ENCODE data around the gene ANO4. TPM values are rescaled to one million over a fixed set of nuclear protein-coding genes. Genes with fewer than 3 reads are reported as not detected.

Gene ANO4
- polyA plus RNA-seq, 1 donor, result 3.4 TPM

DNA sequence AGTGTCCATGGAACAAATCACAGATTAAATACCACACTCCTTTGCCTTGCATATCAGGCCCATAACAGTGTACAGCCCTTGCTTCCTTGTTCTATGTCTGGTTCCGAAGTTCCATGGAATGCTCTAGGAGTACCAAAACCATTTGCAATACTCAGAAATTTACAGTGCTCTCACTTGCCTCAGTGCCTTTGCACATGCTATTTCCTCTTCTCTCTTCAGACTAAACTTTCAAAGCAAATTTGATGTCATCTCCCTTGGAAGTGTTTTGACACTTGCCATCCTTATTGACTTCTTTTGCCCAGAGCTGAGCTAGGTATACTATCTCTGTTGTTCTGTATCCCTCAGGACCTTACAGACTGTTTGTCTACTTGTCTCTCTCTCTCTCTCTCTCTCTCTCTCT lies 6.1 kb downstream of the ANO4 start:
- Histone ChIP-seq H3K27ac (ENCODE audit: low read length) (no peak overlapping the region), H3K27me3 (ENCODE audit: control insufficient read depth, insufficient read depth, low read length) (peaks cover 2% of the 10 kb centered on the region), H3K9me3 (ENCODE audit: control insufficient read depth, low read depth, low read length) (no peaks in the 10 kb centered on the region), H3K4me1 (ENCODE audit: control insufficient read depth, insufficient read depth, low read length) (no peaks in the 10 kb centered on the region), H3K4me3 (ENCODE audit: low read length) (no peak overlapping the region), H3K36me3 (ENCODE audit: control insufficient read depth, insufficient read depth, low read length) (no peaks in the 10 kb centered on the region)
- DNase-seq, result no peak
- 100% methylated on average over 1 of the region's 1 CpG for WGBS (ENCODE audit: insufficient coverage, low lambda C conversion rate)

DNA sequence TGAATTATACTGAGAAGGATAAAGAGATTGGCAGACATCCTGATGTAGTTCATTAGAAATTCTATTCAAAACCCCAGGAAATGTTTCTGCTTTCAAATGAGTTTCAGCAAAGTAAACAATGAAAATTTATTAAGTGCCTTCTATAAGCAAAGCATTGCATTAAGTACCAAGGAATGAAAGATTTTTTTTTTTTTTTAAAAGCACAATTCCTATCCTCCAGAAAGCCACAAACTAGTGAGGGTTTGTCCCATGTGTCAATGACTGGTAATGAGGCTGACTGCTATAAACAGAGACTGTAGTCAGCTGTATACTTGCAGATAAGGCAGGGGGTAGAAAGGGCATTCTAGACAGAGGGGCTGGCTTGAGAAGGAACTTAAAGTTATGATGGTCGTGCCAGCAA lies 6.7 kb downstream of the ANO4 start:
- Histone ChIP-seq H3K4me1 (ENCODE audit: control insufficient read depth, insufficient read depth, low read length) (no peaks in the 10 kb centered on the region), H3K36me3 (ENCODE audit: control insufficient read depth, insufficient read depth, low read length) (no peaks in the 10 kb centered on the region), H3K9me3 (ENCODE audit: control insufficient read depth, low read depth, low read length) (no peaks in the 10 kb centered on the region), H3K4me3 (ENCODE audit: low read length) (no peak overlapping the region), H3K27ac (ENCODE audit: low read length) (no peak overlapping the region), H3K27me3 (ENCODE audit: control insufficient read depth, insufficient read depth, low read length) (no peaks in the 10 kb centered on the region)
- no peak for DNase-seq
- WGBS (ENCODE audit: insufficient coverage, low lambda C conversion rate), result 11% methylated on average over 1 of the region's 1 CpG

DNA sequence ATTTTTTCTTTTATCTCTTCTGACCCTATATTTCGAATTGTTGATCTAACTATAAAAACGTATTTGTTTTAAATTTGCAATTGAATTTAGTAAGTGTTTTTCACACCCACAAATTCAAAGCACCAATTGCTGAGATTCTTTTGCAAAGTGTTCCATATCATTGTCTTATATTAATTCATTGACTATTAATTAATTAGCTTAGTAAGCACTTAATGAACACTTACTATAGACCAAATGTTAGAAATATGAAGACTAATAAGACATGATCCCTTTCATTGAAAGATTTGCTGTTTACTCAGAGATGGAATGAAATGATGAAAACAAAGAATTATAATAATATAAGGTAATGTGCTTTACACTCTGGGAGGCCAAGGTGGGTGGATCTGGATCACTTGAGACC lies 14.2 kb downstream of the ANO4 start:
- Histone ChIP-seq H3K27ac (ENCODE audit: low read length) (no peak overlapping the region), H3K9me3 (ENCODE audit: control insufficient read depth, low read depth, low read length) (no peaks in the 10 kb centered on the region), H3K27me3 (ENCODE audit: control insufficient read depth, insufficient read depth, low read length) (no peaks in the 10 kb centered on the region), H3K4me3 (ENCODE audit: low read length) (no peak overlapping the region), H3K4me1 (ENCODE audit: control insufficient read depth, insufficient read depth, low read length) (no peaks in the 10 kb centered on the region), H3K36me3 (ENCODE audit: control insufficient read depth, insufficient read depth, low read length) (no peaks in the 10 kb centered on the region)
- WGBS (ENCODE audit: insufficient coverage, low lambda C conversion rate), result 86% methylated on average over 1 of the region's 2 CpGs
- DNase-seq, result no peak

DNA sequence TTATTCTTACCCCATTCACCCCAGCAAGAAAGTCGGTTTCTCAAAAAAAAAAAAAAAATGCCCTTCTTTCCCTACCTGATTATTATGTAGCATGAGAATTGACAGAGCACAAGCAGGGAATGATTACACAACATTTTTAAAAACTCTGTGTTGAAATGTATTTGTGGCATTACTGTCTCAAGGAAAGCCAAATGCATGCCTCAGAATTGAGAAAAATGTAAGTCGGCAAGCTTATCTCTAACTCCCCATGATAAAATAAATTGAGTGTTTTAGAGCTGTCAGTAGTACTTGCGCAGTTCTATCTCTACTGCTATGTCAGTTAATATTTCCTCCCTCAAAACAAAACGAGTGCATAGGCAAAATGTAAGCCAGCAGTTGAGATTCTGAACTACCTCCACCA lies 25.7 kb downstream of the ANO4 start:
- no peak overlapping the region for H3K4me3 ChIP-seq (ENCODE audit: low read length)
- no peaks in the 10 kb centered on the region for H3K27me3 ChIP-seq (ENCODE audit: control insufficient read depth, insufficient read depth, low read length)
- no peak for DNase-seq
- 100% methylated on average over 1 of the region's 4 CpGs for WGBS (ENCODE audit: insufficient coverage, low lambda C conversion rate)
- no peak overlapping the region for H3K27ac ChIP-seq (ENCODE audit: low read length)
- no peaks in the 10 kb centered on the region for H3K9me3 ChIP-seq (ENCODE audit: control insufficient read depth, low read depth, low read length)
- no peaks in the 10 kb centered on the region for H3K36me3 ChIP-seq (ENCODE audit: control insufficient read depth, insufficient read depth, low read length)
- no peaks in the 10 kb centered on the region for H3K4me1 ChIP-seq (ENCODE audit: control insufficient read depth, insufficient read depth, low read length)

DNA sequence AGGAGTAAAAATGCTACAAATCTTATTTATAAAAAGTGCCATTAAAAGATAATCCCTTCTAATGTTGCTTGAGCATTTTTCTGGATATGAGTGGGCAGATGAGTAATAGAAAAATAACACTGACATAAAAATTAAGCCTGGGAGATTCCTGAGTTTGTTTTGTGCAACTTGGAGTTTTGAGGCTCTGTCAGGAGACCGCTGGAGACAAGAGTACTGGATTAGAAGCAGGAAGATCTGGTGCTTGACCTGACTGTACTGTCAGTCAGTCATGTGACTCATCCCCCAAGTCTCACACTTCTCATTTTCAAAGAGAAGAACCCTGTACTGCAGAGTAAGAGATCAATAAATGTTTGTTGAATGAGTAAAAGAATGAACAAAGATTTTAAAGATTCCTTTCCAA lies 29.4 kb downstream of the ANO4 start:
- H3K9me3 ChIP-seq (ENCODE audit: control insufficient read depth, low read depth, low read length), result no peaks in the 10 kb centered on the region
- no peak overlapping the region for H3K27ac ChIP-seq (ENCODE audit: low read length)
- no peak for DNase-seq
- no peaks in the 10 kb centered on the region for H3K4me1 ChIP-seq (ENCODE audit: control insufficient read depth, insufficient read depth, low read length)
- H3K36me3 ChIP-seq (ENCODE audit: control insufficient read depth, insufficient read depth, low read length), result no peaks in the 10 kb centered on the region
- H3K27me3 ChIP-seq (ENCODE audit: control insufficient read depth, insufficient read depth, low read length), result no peaks in the 10 kb centered on the region
- WGBS (ENCODE audit: insufficient coverage, low lambda C conversion rate), result no CpG with 5 or more reads among the region's 1 CpG
- H3K4me3 ChIP-seq (ENCODE audit: low read length), result no peak overlapping the region

DNA sequence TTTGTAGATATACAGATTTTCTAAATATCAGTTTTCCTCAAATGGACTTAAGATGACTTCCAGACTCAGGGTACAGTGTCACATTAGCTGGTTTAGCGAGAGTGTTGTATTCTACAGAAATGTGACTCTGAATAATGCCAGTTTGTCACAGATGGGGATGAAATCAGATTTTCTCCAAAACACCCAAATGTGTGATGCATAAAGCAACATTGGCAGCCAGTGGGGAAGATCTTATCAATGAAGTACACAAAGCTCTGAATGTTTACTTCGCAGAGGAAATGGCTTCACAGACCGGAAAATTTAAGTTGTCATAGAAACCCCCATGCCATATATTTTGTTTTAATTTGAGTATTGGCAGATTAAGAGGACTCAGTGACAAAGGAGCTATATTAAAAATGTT lies 29.9 kb downstream of the ANO4 start:
- WGBS (ENCODE audit: insufficient coverage, low lambda C conversion rate), result 25% methylated on average over 2 of the region's 3 CpGs
- Histone ChIP-seq H3K4me3 (ENCODE audit: low read length) (no peak overlapping the region), H3K36me3 (ENCODE audit: control insufficient read depth, insufficient read depth, low read length) (no peaks in the 10 kb centered on the region)

DNA sequence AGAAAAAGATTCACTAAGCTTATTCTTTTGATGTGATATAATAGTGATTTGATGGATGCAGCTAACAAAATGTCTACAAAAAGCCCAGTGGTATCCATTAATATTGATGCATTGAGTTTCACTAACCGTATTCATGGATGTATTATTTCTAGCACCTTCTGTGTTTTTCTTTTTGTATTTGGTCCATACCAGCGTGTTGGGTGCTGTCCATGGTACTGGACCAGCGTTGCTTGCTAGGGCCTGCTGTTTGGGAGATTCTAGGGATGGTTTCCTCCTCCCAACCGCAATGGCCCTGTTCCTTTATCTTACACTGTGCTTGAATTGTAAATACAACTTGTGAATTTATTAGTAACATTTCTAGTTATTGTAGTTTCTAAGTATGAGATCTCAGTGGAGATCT lies 31.7 kb downstream of the ANO4 start:
- Histone ChIP-seq H3K9me3 (ENCODE audit: control insufficient read depth, low read depth, low read length) (no peaks in the 10 kb centered on the region), H3K36me3 (ENCODE audit: control insufficient read depth, insufficient read depth, low read length) (no peaks in the 10 kb centered on the region), H3K27me3 (ENCODE audit: control insufficient read depth, insufficient read depth, low read length) (no peaks in the 10 kb centered on the region), H3K4me3 (ENCODE audit: low read length) (no peak overlapping the region), H3K4me1 (ENCODE audit: control insufficient read depth, insufficient read depth, low read length) (no peaks in the 10 kb centered on the region), H3K27ac (ENCODE audit: low read length) (no peak overlapping the region)
- WGBS (ENCODE audit: insufficient coverage, low lambda C conversion rate), result no CpG with 5 or more reads among the region's 4 CpGs
- peak; percentile 5 to 22 for DNase-seq

More for the DNA sequence above, 29.9 kb downstream of the ANO4 start:
- no peaks in the 10 kb centered on the region for H3K27me3 ChIP-seq (ENCODE audit: control insufficient read depth, insufficient read depth, low read length)
- no peaks in the 10 kb centered on the region for H3K9me3 ChIP-seq (ENCODE audit: control insufficient read depth, low read depth, low read length)
- no peak for DNase-seq
- H3K4me1 ChIP-seq (ENCODE audit: control insufficient read depth, insufficient read depth, low read length), result no peaks in the 10 kb centered on the region
- no peak overlapping the region for H3K27ac ChIP-seq (ENCODE audit: low read length)

DNA sequence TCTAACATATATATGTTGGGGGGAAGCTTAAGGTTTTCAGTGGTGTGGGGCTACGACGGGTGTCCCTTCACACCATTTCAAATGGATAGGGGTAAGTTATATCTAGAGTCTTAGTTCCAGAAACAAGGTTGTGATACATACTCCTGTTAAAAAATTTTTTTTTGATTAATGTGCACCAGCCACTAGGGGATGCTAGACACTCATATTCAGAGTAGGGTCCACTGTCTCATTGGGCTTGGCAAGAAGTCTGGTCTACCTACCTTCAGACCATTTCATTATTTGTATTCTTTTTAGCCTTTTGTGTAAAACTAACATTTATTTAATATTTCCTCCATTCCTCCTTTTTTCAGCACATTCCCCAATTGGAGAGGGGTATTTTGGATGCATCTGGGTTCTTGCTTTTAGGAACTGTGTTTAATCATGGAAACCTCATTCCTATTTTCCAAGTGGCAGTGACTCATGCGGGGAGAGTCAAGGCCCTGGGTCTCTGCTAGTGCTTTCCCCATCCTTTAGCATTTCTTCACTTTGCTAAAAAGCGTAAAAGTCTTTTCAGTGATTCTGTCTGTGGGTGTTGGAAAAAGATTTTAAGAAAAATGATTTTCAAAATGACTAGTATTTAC lies 33.4 kb downstream of the ANO4 start:
- H3K9me3 ChIP-seq (ENCODE audit: control insufficient read depth, low read depth, low read length), result no peaks in the 10 kb centered on the region
- no peaks in the 10 kb centered on the region for H3K27me3 ChIP-seq (ENCODE audit: control insufficient read depth, insufficient read depth, low read length)
- H3K4me1 ChIP-seq (ENCODE audit: control insufficient read depth, insufficient read depth, low read length), result no peaks in the 10 kb centered on the region
- H3K36me3 ChIP-seq (ENCODE audit: control insufficient read depth, insufficient read depth, low read length), result no peaks in the 10 kb centered on the region
- H3K4me3 ChIP-seq (ENCODE audit: low read length), result no peak overlapping the region
- WGBS (ENCODE audit: insufficient coverage, low lambda C conversion rate), result 20% methylated on average over 1 of the region's 4 CpGs
- H3K27ac ChIP-seq (ENCODE audit: low read length), result no peak overlapping the region
- no peak for DNase-seq

DNA sequence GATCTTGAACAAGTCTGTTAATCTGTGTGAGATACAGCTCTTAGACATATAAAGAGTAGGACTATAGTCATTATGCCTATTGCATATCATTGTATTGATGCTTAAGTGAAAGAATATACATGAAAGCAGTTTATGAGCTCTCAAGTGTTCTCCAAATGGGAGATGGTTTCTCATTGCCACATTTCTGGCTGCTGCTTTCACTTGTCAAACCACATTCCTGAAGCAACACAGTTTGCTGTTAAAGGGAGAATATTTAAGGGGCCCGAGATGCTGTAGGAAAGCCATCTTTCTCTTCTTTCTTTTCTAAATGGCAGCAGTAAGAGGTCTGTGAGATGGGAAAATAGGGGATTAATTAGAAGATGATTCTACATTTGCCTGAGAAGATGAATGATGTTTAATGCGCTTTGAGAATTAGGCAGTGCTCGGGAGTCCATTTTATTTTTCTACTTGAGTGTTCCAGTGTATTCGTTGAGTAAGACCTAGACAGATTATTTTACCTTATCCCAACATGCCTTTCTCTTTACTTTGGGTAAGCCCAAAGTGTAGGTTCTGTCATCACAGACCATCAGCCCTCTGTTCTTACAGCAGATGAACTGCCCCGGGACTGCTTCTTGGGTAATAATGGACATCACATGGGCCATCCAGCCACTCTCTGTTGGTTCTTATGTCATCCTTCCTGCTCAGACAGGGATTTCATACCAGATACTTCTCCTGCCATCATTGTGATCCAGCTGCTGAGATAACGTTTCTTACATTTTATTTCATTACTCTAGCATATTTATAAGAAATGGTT lies 35.6 kb downstream of the ANO4 start:
- 80% methylated on average over 1 of the region's 6 CpGs for WGBS (ENCODE audit: insufficient coverage, low lambda C conversion rate)
- H3K27me3 ChIP-seq (ENCODE audit: control insufficient read depth, insufficient read depth, low read length), result no peaks in the 10 kb centered on the region
- H3K4me1 ChIP-seq (ENCODE audit: control insufficient read depth, insufficient read depth, low read length), result no peaks in the 10 kb centered on the region
- no peak overlapping the region for H3K27ac ChIP-seq (ENCODE audit: low read length)
- DNase-seq, result no peak
- no peaks in the 10 kb centered on the region for H3K36me3 ChIP-seq (ENCODE audit: control insufficient read depth, insufficient read depth, low read length)
- H3K9me3 ChIP-seq (ENCODE audit: control insufficient read depth, low read depth, low read length), result no peaks in the 10 kb centered on the region
- no peak overlapping the region for H3K4me3 ChIP-seq (ENCODE audit: low read length)

DNA sequence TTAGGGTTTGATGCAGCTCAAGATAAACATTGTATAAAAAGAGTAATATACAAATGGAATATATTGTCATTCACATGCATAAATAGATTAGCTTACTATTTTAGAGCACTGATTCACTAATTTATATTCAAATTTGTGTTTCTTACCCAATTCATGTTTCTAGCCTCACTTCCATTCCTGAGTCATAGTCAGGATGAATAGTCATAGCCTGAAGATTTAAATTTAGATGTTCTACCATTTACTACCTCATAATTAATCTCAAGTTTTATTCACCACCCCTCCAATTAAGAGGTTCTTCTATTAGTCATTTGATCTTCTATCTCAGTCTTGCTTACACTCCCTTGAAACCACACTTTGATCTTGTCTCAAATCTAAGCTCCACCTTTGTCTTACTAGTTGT lies 38.7 kb downstream of the ANO4 start:
- Histone ChIP-seq H3K4me1 (ENCODE audit: control insufficient read depth, insufficient read depth, low read length) (no peaks in the 10 kb centered on the region), H3K4me3 (ENCODE audit: low read length) (no peak overlapping the region), H3K27ac (ENCODE audit: low read length) (no peak overlapping the region), H3K36me3 (ENCODE audit: control insufficient read depth, insufficient read depth, low read length) (no peaks in the 10 kb centered on the region), H3K9me3 (ENCODE audit: control insufficient read depth, low read depth, low read length) (no peaks in the 10 kb centered on the region), H3K27me3 (ENCODE audit: control insufficient read depth, insufficient read depth, low read length) (no peaks in the 10 kb centered on the region)
- DNase-seq, result no peak

DNA sequence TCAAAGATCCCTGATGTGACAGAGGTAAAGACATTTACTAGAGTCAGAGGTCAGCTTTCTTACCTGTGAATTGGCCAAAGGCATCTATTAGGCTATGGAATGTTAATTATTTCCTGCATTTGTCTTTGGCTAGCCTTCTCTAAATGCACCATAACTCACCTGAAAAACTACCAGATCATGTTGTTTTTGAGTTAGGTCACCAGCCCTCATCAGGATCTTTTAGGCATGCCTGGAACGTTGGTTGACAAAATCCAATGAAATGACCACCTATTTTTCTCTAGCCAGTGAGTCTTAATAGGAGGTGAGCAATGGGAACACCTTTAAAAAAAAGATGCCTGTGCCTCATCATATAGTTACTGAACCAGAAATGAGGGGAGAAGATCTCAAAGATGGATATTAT lies 46.2 kb downstream of the ANO4 start:
- DNase-seq, result no peak
- Histone ChIP-seq H3K27me3 (ENCODE audit: control insufficient read depth, insufficient read depth, low read length) (no peaks in the 10 kb centered on the region), H3K36me3 (ENCODE audit: control insufficient read depth, insufficient read depth, low read length) (no peaks in the 10 kb centered on the region), H3K4me3 (ENCODE audit: low read length) (no peak overlapping the region), H3K27ac (ENCODE audit: low read length) (no peak overlapping the region), H3K4me1 (ENCODE audit: control insufficient read depth, insufficient read depth, low read length) (no peaks in the 10 kb centered on the region), H3K9me3 (ENCODE audit: control insufficient read depth, low read depth, low read length) (no peaks in the 10 kb centered on the region)
- no CpG with 5 or more reads among the region's 1 CpG for WGBS (ENCODE audit: insufficient coverage, low lambda C conversion rate)

Measured in large intestine (tissue), 3 donors.